Stimulated activated naive CD8-positive, alpha-beta T cell treated with anti-CD3 and anti-CD28 coated beads, Interleukin-15, amount 100 ng/mL, for 72 hours (primary cell): ENCODE data around the gene GDNF.
A peak's percentile ranks its signal among the peaks of the same experiment; 100 is the strongest.

Experiments used
- ATAC-seq: fragments of 150-1000 bp; cut with Tn5 transposase; 2 replicates; pipeline ENCODE4 v1.10.0; 2021; ENCODE audit warnings: mild to moderate bottlenecking, moderate library complexity
- DNase-seq, 2 donors: peaks; one replicate each; pipeline ENCODE4 v3.0.0; 2021 to 2022
- H3K27ac Mint-ChIP-seq, 2 donors: one replicate each; pipeline ENCODE4 v1.8.0; 2022; ENCODE audit warnings: mild to moderate bottlenecking in 2 of 2, mixed read lengths in 2 of 2, moderate library complexity in 2 of 2
- H3K27me3 Mint-ChIP-seq: one replicate; pipeline ENCODE4 v1.8.0; 2022; ENCODE audit warnings: mixed read lengths
- H3K4me1 Mint-ChIP-seq: one replicate; pipeline ENCODE4 v1.8.0; 2022; ENCODE audit warnings: mild to moderate bottlenecking, mixed read lengths
- H3K4me3 Mint-ChIP-seq, 2 donors: one replicate each; pipeline ENCODE4 v1.8.0; 2022; ENCODE audit warnings: mild to moderate bottlenecking in 2 of 2, mixed read lengths in 2 of 2, moderate library complexity in 1 of 2
- H3K9me3 Mint-ChIP-seq, 2 donors: one replicate each; pipeline ENCODE4 v1.8.0; 2022; ENCODE audit warnings: mixed read lengths in 2 of 2

GDNF gene

GRCh38 chr5:37858250-37858649 is 18.4 kb upstream of the GDNF start:
- no peak overlapping the region for H3K4me3 Mint-ChIP-seq
- H3K9me3 Mint-ChIP-seq: peaks cover 0 to 5% of the 10 kb centered on the region in 2 donors
- H3K27me3 Mint-ChIP-seq: peaks cover 13% of the 10 kb centered on the region
- DNase-seq (no peak), ATAC-seq (no peak)
- peak overlapping the region in 1 of 2 donors; percentile 12 for H3K27ac Mint-ChIP-seq
- H3K4me1 Mint-ChIP-seq: no peaks in the 10 kb centered on the region

GRCh38 chr5:37857696-37858095 is 17.9 kb upstream of the GDNF start:
- Mint-ChIP-seq H3K4me3 (no peak overlapping the region), H3K27me3 (peaks cover 11% of the 10 kb centered on the region), H3K4me1 (no peaks in the 10 kb centered on the region), H3K9me3 (peaks cover 0 to 5% of the 10 kb centered on the region in 2 donors), H3K27ac (no peak overlapping the region)
- DNase-seq (no peak), ATAC-seq (no peak)

DNA sequence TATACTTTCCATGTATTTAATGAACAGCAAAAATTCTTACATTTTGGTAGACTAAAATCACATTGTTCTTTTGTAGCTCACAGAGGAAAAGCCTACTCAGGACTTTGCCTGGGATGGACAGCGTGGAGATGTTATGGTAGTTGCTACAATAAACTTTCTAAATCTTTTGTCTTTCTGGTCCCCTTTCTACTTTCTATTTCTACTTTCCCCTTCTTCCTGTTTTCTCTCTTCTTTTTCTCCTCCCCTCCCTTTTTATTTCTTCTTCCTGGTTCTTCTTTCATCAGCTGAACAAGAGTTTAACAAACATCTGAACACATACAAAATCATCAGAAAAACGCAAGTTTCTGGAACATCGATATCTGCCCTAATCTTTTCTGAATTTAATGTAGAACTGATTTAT is 15.6 kb upstream of the GDNF start:
- no peak for ATAC-seq
- peaks cover 18% of the 10 kb centered on the region for H3K27me3 Mint-ChIP-seq
- H3K9me3 Mint-ChIP-seq: peaks cover 0 to 5% of the 10 kb centered on the region in 2 donors
- no peak for DNase-seq
- no peak overlapping the region for H3K4me3 Mint-ChIP-seq
- no peaks in the 10 kb centered on the region for H3K4me1 Mint-ChIP-seq
- H3K27ac Mint-ChIP-seq: no peak overlapping the region

GRCh38 chr5:37851305-37851704 is 11.5 kb upstream of the GDNF start:
- no peak overlapping the region for H3K27ac Mint-ChIP-seq
- DNase-seq (no peak), ATAC-seq (no peak)
- no peaks in the 10 kb centered on the region for H3K4me1 Mint-ChIP-seq
- peaks cover 0 to 5% of the 10 kb centered on the region in 2 donors for H3K9me3 Mint-ChIP-seq
- H3K4me3 Mint-ChIP-seq: no peak overlapping the region
- peaks cover 26% of the 10 kb centered on the region for H3K27me3 Mint-ChIP-seq

GRCh38 chr5:37850226-37850865 is 10.5 kb upstream of the GDNF start:
- Mint-ChIP-seq H3K9me3 (peaks cover 0 to under 1% of the 10 kb centered on the region in 2 donors), H3K27me3 (peaks cover 32% of the 10 kb centered on the region), H3K4me3 (no peak overlapping the region), H3K27ac (no peak overlapping the region), H3K4me1 (no peaks in the 10 kb centered on the region)
- no peak for ATAC-seq
- no peak for DNase-seq

- Mint-ChIP-seq H3K4me3 (no peak overlapping the region), H3K4me1 (no peaks in the 10 kb centered on the region), H3K27ac (no peak overlapping the region)
Measured at GRCh38 chr5:37849641-37850040, 9.8 kb upstream of the GDNF start.

GRCh38 chr5:37847978-37848425 is 8.2 kb upstream of the GDNF start:
- ATAC-seq (no peak), DNase-seq (no peak)
- no peak overlapping the region for H3K4me3 Mint-ChIP-seq
- H3K27me3 Mint-ChIP-seq: peaks cover 54% of the 10 kb centered on the region
- no peaks in the 10 kb centered on the region for H3K4me1 Mint-ChIP-seq
- no peak overlapping the region for H3K27ac Mint-ChIP-seq
- no peaks in the 10 kb centered on the region for H3K9me3 Mint-ChIP-seq

More at GRCh38 chr5:37849641-37850040, 9.8 kb upstream of the GDNF start:
- no peak for ATAC-seq
- H3K9me3 Mint-ChIP-seq: no peaks in the 10 kb centered on the region
- DNase-seq: no peak
- peaks cover 39% of the 10 kb centered on the region for H3K27me3 Mint-ChIP-seq

DNA sequence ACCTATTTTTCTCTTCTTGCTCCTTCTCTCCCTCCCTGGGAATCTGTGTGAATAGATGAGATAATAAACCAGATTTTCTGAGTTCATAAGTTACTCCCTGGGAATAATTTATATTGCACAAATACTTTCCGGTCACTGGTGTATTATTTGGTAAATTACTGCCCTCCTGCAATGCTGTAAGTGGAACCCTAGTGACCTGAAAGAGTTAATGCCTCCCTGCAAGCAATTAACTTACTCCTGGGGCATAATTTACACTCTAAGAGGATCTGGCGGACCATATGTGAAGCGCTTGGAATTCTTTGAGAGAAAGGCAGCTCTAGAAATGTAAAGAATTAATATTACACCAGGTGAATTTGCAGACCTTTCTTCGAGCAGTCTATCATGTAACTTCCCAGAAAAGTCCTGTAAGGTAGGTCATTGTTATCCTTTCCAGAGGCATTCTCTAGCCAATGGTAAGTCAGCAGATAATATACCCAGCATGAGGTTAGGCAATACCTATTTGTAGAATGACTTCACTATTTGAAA is 7.0 kb upstream of the GDNF start:
- Mint-ChIP-seq H3K4me1 (no peaks in the 10 kb centered on the region), H3K9me3 (no peaks in the 10 kb centered on the region), H3K4me3 (no peak overlapping the region), H3K27me3 (peaks cover 59% of the 10 kb centered on the region), H3K27ac (no peak overlapping the region)
- no peak for ATAC-seq
- no peak for DNase-seq

- Mint-ChIP-seq H3K27me3 (peaks cover 85% of the 10 kb centered on the region), H3K27ac (no peak overlapping the region), H3K9me3 (no peaks in the 10 kb centered on the region), H3K4me1 (peaks cover 5% of the 10 kb centered on the region), H3K4me3 (no peak overlapping the region)
- ATAC-seq (no peak), DNase-seq (no peak)
Measured at GRCh38 chr5:37844009-37844408, 4.2 kb upstream of the GDNF start.

DNA sequence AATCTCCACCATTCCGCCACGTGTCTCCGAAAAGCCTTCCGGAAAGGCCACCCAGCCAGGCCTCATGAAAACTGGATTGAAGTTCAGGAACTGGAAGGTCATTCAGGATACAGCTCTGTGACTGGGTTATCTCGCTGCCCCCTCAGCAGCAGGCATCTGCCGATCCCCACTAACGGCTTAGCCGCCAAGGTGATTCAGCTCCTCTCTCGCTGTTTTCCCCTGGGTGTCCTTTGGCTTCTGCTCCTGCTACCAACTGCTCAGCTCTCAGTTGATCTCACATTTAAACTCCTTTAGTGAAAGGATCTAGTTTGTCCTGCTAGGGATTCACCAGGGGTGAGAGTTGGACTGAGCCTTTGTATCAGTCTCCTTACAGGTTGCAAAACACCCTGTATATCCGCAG is 2.2 kb upstream of the GDNF start:
- ATAC-seq: no peak
- no peak for DNase-seq
- no peak overlapping the region for H3K4me3 Mint-ChIP-seq
- peaks cover 94% of the 10 kb centered on the region for H3K27me3 Mint-ChIP-seq
- H3K27ac Mint-ChIP-seq: no peak overlapping the region
- no peaks in the 10 kb centered on the region for H3K9me3 Mint-ChIP-seq
- H3K4me1 Mint-ChIP-seq: peaks cover 25% of the 10 kb centered on the region

DNA sequence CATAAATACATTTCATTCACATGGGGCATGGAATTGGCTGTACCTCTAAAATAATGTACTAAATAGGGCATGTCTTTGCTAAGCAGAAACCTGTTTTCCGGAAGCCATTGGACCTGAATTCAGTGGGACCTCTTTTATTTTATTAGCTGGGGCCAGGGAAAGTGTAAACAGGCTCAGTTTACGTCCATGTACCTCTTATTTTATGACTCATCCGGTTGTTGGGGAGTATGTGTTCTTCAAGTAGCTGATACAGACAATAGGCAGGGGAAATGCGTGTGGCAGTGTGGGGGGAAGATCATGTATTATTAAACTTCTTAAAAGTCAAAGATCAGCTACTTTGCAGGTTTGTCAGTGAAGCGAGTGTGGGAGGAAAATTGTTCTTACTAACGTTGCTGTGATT is 1.4 kb upstream of the GDNF start:
- Mint-ChIP-seq H3K9me3 (no peaks in the 10 kb centered on the region), H3K4me3 (no peak overlapping the region), H3K4me1 (peaks cover 33% of the 10 kb centered on the region), H3K27ac (peak overlapping the region in 1 of 2 donors; percentile 6), H3K27me3 (peaks cover 94% of the 10 kb centered on the region)
- no peak for DNase-seq
- no peak for ATAC-seq

DNA sequence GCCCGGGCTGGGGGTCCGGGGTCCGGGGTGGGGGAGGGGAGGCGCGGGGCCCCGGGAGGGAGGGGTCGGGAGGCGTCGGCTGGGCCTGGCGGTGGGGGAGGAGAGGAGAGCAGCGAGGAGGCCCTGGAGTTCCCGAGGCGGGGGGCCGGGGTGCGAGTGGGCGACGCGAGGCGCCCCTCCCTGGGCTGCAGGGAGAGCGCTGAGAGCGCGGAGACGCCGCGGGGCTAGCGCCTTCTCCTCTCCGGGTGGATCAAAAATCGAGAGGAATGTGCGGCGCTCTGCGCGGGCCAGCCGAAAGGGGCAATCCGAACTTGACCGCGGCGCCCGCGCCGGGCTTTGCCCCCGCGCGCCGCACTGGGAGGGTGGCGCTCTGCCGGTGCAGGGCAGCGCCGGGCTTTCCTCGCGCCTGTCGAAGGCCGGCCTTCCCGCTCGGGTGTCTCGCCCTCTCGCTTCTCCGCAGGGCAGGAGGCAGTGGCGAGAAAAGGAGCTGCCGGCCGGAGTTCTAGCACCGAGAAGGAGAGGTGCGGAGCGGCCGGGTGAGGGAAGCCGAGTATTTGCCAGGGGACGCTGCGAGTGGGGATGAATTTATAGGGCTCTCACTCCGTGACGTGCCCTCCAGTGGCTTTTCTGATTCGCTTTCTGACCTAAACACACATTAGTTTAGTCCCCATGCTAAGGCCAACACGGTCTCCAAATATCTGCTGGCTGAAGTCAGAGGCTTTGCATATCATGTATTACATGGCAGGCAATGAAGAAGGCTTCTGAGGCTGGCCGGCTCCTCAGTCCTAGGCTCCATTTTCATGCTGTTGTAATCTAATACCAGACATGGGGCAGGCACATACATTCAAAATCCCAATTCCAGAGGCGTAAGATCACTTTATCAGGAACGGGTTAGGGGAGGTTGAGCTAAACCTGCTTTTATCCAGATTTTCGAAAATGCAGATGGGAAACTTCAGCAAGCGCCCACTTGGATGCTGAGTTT is 503 bp upstream of the GDNF start:
- DNase-seq (no peak), ATAC-seq (peak; percentile 15)
- Mint-ChIP-seq H3K9me3 (no peaks in the 10 kb centered on the region), H3K27me3 (peaks cover 97% of the 10 kb centered on the region), H3K27ac (no peak overlapping the region), H3K4me1 (peaks cover 41% of the 10 kb centered on the region), H3K4me3 (peak overlapping the region in 1 of 2 donors; percentile 46)

DNA sequence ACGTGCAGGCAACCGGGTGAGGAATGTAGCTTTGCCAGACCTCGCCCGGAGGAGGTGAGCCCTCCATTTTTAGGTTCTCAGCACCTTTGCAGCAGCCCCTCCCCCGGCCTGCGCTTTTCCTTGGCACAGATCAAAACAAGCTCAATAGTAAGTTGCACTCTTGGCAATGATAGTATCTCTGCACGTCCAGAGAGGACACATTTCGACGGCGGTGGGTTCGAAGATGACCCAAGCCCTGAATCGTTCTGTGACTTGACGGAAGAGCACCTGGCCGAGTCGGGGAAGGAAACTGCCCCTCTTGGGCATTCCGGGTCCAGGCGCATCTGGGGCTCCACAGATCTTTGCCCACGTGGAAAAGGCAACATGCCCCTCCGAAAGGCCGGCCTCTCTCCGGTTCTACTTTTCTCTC is 904 bp downstream of the GDNF start:
- H3K4me3 Mint-ChIP-seq: peak overlapping the region in 1 of 2 donors; percentile 15
- no peak overlapping the region for H3K27ac Mint-ChIP-seq
- H3K4me1 Mint-ChIP-seq: peaks cover 49% of the 10 kb centered on the region
- DNase-seq: no peak
- H3K9me3 Mint-ChIP-seq: no peaks in the 10 kb centered on the region
- ATAC-seq: no peak
- peaks cover 99% of the 10 kb centered on the region for H3K27me3 Mint-ChIP-seq

GRCh38 chr5:37838152-37838932 is 1.5 kb downstream of the GDNF start:
- no peaks in the 10 kb centered on the region for H3K9me3 Mint-ChIP-seq
- DNase-seq: peak in 1 of 2 donors; percentile 15
- H3K4me3 Mint-ChIP-seq: peak overlapping the region; percentile 66 to 74
- H3K27ac Mint-ChIP-seq: no peak overlapping the region
- peaks cover 49% of the 10 kb centered on the region for H3K4me1 Mint-ChIP-seq
- H3K27me3 Mint-ChIP-seq: peaks cover 99% of the 10 kb centered on the region
- no peak for ATAC-seq

DNA sequence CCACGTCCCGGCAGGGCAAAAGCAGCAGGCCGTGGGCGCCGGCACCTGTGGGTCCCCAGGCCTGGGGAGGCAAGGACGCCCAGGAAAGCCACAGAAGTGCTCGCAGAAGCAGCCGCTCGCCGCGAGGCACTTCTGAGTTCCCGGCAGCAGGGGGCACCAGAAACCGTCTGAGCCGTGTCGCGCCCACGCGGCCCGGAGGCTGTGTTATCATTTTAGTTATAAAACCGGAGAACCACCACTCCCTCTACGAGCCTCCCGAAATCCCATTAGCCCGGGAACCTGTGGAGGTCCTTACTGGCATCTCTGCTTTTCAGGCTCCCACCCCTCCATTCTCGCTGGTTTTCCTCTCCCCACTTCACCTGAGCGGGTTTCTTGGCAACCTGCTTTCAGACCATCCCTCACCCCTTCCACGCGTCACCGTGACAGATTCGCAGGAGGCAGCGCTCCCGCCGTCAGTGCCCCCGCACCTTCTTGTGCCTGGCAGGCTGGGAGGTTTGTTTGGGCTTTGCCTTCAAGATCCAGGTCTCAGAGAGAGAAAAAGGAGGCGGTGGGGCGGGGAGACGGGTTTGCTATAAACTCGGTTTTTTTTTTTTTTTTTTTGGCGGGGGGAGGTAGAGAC is 2.3 kb downstream of the GDNF start:
- Mint-ChIP-seq H3K4me1 (peaks cover 49% of the 10 kb centered on the region), H3K9me3 (no peaks in the 10 kb centered on the region), H3K4me3 (peak overlapping the region; percentile 66 to 74), H3K27me3 (peaks cover 100% of the 10 kb centered on the region), H3K27ac (no peak overlapping the region)
- DNase-seq (peak; percentile 74 to 79), ATAC-seq (peak; percentile 57)
